Inflammatory macrophage treated with lipopolysaccharide for 4 hours (primary cell): ENCODE results near the gene PTPRJ.

Experiments
- DNase-seq: peaks from one replicate; pipeline ENCODE4 v3.0.0-alpha.2; 2020

The PTPRJ gene

DNA sequence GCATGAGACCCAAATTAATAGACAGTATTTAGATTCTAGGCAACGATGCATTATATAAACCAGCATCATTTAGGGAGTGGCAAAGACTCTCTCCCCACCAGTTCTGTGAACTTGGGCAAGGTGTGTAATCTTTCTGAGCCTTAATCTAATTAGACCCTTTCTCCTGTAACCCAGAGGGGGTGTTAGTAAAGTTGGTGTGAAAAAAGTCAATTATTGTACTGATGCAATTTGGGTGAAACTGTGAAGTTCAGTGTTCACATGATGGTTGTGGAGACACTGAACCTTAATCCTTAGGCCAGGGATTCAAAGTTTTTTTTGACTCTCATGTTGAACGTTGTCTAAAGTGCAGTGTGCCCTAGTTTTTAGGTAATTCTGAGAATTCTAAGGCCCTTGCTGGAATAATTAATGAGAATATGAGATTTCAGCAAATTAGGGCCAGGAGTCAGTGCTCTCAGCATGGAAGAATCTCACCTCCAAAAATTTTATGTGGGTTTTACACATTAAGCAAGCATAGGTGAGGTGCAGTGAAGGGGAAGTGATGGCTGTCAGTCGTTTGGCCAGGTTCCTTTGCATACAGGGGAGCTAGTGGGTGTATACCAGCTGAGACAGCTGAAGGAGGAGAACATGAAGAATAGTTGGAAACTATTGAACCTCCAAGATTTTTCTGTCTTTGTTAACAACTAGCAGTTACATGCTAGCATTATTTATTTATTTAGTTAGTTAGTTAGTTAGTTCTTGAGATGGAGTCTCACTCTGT is 94.2 kb downstream of the PTPRJ start:
- DNase-seq = no peak

DNA sequence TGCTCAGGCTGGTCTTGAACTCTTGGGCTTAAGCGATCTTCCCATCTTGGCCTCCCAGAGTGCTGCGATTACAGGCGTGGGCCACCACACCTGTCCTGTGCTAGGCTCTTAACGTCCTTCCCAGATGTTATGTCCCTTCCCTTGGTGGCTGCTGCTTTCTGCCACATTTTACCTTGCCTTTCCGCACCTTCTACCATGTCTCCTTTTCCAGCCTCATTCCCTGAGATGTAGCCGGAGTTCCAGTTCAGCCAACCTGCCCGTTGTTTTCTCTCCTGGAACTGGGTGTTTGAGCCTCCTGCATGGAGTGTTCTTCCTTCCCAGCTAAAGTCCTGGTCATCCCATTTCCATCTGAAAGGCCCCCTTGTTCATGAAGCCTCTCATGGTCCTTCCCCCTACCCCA is 95.3 kb downstream of the PTPRJ start:
- no peak for DNase-seq

DNA sequence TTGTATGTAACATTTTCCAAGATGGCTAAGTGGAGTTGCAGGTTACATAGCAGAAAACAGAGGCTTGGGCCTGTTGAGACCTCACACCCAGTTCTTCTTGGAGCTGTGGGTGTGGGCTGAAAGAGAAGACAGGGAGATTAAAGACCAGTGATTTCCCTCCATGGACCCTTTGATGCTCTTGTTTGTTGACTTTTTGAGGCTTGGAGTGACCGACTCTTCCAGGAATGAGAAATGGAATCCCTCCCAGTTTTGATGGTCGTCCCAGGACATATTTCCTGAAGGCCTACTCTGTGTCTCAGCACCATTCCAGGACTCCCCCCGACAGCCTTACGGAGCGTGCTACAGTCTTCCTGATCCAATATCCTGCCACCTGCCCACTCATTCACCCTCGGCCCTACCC is 96.9 kb downstream of the PTPRJ start:
- no peak for DNase-seq

DNA sequence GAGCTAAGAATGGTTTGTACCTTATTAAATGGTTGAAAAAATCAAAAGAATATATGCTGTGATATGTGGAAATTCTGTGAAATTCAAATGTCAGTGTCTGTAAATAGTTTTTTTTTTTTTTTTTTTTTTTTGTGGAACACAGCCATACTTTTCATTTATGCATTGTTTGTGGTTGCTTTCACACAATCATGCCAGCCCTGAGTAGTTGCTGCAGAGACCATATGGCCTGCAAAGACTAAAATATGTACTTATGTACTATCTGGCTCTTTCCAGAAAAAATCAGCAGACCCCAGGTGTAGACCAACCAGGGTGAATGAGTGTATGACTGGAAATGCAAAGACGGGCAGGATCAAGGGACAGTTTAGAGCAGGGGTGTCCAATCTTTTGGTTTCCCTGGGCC is 98.3 kb downstream of the PTPRJ start:
- DNase-seq = no peak

DNA sequence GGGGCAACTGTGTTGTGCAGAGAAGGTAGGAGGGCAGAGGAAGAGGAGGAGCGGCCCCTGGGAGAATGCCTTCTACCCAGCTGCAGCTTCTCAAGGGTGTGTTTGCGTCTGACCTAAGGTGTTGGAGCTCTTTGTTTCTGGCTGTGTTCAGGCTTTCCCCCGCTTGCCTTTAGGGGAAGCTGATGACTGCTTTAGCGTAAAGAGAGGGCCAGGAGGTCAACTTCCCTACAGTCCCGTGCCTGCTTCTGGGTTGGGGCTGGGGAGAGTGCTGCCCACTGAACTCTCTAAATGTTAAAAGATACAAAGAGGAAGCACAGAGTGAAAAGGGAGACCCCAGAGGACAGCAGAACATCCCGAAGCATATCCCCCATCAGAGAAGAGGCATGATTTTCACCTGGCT is 99.2 kb downstream of the PTPRJ start:
- peak; percentile 66 for DNase-seq

DNA sequence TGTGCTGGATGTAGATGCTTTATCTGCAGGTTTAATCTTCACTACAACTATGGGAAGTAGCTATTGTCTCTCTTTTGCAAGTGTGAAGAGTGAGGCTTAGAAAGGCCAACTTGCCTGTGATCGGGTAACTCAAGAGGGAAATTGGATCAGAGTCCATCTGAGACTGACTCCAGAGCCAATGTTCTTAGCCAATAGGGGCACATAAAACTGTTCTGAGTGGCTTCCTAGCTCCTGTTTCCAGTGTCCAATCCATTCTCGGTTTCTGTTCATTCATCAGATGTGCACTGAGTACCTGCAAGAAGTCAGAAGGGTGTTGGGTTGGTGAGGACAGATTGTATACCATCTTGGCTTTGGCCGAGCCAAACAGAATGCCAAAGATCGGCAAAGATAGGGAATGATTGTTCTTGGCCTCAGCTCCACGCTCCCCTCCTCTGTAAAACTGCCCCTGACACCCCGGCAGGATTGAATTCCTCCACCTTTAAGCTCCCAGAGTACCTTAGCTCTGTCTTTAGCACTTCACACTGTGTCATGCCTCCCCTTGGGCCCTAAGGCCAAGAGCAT is 100.0 kb downstream of the PTPRJ start:
- no peak for DNase-seq

DNA sequence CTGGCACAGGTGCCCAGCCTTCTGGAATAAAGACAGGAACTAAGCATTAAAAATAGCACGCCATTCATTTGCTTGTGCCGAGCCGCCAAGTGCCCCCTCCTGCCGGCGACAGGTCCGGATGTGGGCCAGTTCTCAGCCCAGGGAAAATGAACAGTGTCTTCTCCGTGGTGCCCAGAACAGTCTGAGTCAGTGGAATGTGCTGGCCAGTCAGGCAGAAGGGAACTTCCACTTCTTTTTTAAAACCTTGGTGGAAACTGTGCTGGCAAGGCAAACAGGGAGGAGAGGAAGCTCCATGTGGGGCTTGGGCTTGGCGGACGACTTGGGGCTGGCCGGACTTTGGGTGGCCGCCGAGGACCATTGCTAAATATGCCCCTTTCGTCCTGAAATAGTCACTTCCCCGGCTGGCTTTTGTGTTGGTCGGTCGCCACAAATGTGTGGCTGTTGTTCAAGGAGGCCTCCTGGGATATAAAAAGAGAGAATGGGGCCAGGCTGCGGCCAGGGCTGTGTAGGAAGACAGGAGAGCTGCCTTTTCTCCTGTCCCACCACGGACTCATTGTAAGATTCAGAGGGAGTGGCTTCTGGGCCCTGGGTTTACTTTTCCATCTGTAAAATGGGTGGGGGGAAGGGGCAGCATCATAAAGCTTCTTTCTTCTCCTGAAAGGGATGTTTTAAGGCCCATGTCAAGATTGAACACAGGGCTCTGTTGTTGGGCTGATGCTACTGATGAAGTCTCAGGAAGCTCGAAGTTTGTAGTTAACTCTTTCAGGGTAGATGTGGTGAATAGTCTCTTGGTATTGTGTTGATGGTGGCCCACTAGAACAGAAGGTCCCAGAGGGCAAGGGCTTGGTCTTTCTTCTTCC is 101.0 kb downstream of the PTPRJ start:
- peak; percentile 84 for DNase-seq

DNA sequence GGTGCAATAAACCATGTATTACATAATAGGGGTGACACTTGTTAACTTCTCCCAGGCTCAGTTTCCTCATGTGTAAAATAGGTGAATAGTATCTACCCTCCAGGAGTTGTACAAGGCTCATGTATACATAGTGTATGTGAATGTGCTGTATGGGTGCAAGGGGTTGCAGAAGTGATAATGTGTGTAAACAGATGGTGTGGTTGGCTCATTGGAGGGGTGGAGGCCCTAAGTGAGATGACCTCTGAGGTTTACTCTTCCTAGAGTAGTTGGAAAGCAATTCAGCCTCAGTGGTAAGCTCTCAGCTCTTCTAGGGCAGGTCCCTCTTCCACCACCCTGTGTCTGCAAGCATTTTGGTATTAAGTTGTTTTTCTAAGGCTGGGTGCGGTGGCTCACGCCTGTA is 102.4 kb downstream of the PTPRJ start:
- DNase-seq = no peak

DNA sequence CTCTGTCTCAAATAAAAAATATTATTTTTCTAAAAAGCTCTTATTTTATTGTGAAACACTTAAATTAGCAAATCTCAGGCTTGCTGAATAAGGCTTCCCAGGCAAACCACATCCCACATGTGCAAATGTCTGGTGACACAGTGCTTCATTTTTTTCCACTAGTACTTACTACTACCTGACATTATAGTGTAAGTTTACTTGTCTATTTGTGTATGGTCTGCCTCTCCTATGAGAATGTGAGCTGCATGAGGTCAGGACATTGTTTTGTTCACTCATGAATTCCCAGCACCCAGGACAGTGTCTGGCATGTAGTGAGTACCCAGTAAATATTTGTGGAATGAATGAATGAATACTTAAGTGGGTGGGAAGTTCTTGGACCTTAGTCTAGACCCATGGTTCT is 103.1 kb downstream of the PTPRJ start:
- peak; percentile 79 for DNase-seq

DNA sequence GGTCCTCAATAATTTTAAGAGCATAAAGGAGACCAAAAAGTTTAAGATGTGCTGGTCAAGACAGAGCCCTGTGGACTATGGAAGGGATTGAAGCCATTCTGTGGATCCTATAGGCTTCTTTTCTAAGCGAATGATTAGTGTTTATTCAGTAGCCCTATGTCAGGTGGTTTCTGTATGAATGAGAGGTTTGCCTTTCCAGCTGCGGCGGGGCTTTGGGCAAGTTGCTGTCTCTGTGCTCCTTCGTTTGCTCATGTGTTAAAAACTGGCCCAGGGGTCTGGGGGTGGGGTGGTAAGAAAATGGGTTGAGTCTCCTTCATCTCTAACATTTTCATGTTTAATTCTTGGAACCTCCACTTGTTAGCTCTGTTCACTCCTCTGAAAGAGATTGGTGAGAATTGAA is 105.3 kb downstream of the PTPRJ start:
- DNase-seq = no peak

DNA sequence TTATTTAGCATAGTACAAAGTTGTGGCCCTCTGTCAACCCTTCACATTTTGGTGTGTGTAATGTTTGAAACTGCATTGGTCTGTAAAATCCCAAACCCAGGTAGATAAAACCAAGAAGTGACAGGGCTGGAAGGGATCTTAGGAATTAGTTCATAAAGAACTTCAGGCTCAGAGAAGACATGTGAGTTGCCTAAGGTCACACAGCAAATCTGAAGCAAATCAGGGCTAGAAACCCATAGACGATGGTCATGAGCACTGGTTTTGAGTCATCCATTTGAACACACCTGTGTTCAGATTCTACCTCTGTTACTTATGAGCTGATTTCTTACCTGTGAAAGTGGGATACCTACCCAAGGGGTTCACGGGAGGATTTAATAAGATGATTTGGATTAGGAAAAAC is 107.1 kb downstream of the PTPRJ start:
- DNase-seq = no peak

DNA sequence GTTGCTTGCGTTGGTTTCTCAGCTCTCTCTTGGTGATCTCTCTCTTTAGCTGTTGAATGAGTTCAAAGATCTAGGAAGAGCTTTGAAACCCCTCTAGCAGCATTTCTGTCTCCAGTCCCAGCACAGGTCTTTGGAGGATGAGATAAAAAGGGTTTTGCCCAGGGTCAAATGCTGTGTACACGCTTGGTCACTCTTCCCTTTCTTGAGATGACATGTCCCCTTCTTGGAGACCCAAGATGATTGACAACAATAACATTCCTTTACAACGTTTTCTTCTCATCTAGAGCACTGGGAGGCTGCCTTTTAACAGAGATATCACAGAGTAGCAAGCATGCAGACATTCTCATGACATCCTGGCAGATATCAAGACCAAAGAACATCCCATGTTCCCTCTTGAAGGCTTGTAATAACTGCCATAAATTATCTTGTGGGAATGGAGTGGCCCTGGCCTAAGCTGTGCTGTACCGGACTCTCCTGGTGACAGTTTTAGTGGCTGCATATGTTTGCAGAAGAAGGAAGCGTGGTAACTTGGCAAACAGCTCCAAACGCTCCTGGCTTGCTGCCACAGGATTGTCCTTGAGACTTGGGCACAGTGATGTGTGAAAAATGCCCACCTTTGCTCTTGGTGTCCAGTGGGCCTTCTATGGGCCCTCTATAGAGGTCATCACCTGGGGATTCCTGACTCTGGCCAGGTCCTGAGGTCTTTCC is 107.8 kb downstream of the PTPRJ start:
- no peak for DNase-seq

DNA sequence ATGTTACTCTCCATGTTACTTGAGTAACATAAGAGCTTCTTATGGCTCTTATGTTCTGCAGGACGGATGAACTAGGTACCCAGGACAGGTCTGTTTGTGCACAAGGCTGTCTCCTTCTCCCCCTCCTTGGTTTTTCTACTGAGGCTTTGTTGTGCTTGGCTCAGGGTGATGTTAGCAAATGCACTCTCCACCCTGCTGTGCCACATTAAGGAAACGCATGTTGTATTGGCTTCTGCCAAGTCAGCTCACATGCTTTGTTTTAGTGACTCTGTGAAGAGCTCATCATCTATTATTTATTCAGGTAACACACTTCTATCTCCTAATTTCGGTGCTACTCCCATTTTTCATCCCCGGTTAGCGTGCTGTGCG is 108.3 kb downstream of the PTPRJ start:
- no peak for DNase-seq

DNA sequence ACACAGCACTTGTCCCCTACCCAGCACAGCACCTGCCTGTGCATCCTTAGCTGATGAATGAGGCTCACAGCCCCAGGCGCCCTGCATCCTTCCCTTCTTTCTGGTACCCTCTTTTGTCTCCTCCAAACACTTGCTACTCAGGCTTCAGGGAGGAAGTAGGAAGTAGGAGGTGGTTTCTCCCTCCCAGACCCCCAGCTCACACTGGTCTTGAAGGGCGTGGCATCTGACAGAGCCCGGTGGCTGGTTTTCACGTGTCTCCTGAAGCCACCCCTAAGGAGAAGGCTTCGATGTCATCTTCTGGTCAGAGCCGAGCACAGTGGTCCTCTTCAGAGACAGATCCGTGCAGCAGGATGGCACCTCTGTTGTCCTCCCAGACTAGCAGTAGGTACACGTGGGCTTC is 109.8 kb downstream of the PTPRJ start:
- DNase-seq = no peak

DNA sequence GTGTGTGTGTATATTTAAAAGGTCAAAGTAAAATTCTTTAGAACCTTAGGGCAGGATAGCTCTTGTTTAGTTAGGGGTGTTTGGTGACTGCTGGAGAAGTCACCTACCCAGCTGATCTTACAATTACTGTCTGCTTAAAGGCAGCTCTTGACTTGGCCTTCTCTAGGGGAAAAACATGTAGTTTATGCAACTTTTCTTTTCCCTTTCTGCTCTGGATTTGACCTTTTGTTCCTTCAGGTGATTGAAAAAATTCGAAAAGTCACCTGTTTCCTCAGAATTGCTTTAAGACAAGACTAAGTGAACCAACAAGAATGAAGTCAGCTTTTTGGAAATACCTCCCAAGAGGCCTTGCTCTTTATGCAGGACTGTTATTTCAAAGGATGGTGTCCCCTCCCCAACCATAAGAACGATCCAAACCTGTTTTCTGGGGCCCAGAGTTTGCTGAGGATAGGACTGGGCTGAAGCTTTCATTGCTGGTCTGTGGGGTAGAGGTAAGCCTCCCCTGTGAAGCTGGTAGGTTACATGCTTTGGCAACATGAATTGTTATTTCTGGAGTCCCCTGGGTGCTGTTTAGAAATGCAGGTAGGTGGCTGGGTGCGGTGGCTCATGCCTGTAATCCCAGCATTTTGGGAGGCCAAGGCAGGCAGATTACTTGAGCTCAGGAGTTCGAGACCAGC is 111.2 kb downstream of the PTPRJ start:
- DNase-seq = no peak

DNA sequence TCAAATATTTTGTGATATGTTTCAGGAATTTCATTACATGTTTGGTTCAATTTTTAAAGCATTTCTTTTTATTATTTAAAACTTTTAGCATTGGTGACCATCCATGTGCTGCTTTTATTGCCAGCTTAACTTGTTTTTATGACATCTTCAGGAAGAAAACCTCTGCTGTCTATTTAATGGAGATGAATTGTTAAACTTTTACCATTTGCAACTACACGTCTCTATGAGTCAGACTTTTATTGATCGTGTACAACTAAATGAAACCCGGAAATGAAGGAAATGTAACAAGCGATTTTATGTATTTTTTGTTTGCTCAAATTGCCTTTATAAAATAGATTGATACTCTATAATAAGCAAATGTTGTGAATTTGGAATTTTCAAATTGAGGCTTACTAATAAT is 113.0 kb downstream of the PTPRJ start:
- DNase-seq = no peak

DNA sequence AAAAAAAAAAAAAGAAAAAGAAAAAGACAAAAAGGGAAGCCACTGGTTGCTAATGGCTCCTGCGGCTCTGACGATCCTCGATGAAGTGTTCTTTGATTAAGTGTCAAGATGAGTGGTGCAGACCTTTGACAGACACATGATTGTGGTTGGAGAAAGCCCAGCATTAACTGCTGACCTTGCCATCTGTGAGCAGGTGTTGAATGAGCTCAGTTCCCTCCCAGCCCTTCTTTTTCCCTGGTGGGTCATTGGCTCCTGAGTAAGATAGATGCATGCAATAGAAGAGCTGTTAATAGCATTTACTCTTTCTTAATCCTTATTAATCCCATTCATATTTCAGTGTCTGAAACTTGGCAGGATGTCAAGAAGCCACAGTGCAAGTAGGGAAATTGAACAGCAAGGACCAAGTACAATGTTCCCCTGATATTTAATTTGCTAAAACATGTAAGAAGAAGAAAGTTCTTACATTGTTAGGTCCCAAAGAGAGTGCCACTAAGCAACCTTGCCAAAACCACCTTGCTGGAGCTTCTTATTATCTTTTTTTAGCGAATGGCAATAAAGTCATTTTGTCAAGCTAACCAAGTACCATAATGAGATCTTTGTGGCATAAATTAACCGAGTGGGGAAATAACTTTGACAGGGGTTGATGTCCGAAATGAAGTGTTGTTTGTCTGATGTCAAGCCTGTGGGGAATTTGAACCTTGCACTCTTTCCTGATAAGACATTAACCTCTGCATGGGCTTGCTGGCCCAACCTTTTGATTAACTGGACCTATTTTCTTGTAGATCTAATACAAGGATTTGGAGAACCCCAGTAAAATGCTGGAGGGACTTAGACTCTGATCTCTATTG is 113.7 kb downstream of the PTPRJ start:
- no peak for DNase-seq

DNA sequence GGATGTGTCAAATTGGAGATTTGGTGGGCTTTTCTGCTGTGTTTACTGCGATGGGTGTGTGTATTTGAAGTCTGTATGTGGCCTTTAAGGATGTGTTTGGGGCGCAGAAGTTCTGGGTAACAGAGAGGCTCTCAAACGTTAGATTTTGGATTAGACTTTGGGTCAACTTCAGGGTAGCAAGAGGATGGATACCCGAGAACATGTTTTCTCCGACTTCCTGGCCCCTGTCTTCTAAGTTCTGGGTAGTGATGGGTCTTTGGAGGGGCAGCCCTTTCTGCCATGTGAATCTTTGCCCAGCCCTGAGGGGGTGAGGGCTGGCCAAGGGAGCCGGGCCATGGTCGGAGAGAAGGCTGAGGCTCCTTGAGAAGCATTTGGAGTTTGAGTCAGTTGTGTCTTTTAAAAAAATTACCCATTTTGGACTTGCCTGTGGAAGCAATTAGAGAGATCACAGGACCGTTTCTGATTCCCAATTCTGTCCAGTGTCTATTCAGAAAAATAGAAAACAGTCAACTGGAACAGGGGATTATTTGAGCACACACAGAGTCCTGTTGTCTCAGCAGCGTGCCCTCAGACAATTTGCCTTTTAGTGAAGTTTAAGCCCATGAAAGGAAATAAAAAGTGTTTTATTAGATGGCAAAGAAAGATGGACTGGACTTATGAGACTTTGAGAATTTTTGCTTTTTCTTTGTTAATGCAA is 114.4 kb downstream of the PTPRJ start:
- no peak for DNase-seq

DNA sequence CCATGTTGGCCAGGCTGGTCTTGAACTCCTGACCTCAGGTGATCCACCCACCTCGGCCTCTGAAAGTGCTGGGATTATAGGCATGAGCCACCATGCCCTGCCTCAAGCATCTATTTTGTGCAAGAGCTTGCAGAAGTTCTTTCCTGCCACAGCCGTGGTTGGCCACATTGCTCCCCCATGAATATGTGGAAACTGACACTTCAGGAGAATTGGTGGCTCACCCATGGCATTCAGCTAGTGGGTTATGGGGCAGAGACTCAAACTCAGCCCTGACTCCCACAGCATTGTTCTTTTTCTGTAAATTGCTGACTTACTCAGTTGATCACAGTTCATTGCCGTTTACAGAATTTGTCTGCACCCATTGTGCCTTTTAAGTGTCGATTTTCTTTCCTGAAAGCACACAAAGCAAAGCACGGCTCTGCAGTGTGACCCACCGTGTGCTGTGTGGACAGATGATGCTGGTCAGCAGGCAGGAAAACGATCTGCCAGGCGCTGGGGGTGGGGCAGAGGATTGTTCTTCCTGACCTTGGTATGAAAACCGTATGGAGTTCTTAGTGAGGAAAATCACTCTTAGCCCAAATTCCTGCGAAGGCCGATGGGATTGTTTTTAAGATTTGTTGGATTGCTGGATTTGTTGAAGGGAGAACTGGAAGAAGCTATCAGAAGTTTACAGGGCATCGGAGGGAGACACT is 115.6 kb downstream of the PTPRJ start:
- no peak for DNase-seq
